Forelimb muscle (tissue), 1 donor: ENCODE results near the gene MYCBP2. TPM values are rescaled to one million over a fixed set of nuclear protein-coding genes. Genes with fewer than 3 reads are reported as not detected.
"Not testable (repeated sequence)": the region's sequence is repeated elsewhere in the genome, so short reads cannot be mapped to it uniquely, and the experiment has no call there.

ENCODE experiments used
- DNase-seq: peaks from one replicate; pipeline ENCODE4 v3.0.0-alpha.2; 2013; ENCODE audit warnings: low read depth
- polyA plus RNA-seq: library from polyadenylated mRNA; unstranded; fragments of 120-200 nt; gene quantifications from one replicate; pipeline ENCODE4 v1.2.1, GENCODE V29; 2013; ENCODE audit not compliant: insufficient read length

The MYCBP2 gene
- polyA plus RNA-seq, 1 donor = 52.7 TPM

DNA sequence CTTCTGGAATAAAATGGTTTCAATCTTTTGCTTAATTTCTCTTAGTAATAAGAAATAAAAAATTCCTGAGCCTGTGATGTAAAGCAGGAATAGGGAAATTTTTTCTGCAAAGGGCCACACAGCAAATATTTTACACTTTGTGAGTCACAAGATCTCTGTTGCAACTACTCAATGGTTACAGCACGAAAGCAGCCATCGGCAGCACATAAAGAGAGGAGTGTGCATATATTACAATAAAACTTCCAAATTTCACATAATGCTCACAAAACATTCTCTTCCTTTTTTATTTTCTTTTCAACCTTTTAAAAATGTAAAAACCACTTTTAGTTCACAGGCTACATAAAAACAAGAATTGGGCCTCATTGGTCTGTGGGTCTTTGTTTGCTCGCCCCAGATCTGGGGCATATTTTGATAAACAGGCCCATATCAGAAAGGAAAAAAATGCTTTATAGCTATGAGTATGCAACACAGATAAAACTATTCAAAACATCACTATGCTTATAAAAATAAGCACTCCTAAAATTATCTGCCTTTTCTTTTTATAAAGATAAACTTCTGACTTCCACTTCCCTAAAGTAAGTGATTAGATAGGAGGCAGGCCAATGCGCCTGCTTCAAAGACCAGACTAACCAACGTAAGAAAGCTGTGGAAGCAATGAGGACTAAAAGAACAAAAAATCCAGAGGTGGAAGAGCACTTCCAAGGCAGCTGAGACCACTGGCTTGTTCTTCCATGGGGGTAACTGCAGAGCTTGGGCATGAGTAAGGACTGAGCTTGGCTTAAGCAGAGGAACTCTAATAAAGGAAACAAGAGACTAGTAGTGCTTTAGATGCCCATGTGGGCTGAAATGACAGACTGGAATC is 26.5 kb downstream of the MYCBP2 start:
- DNase-seq = no peak

DNA sequence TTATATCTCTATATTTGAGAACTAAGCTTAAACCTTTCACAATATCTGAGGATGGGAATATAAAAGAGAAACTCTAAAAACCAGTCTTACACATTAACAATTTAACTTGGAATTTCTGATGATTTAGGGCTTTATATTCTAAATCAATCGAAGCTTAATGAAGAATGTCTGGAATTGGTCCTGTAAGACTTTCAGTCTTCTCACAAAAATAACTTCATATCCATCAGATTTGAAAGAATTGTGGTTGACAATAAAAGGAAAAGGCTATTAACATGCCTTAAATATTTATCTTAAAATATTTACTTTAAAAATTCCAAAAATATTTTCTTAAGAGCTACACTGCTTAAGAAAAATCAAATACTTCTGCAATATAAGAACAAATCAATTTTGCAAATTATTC is 27.3 kb downstream of the MYCBP2 start:
- DNase-seq = no peak

DNA sequence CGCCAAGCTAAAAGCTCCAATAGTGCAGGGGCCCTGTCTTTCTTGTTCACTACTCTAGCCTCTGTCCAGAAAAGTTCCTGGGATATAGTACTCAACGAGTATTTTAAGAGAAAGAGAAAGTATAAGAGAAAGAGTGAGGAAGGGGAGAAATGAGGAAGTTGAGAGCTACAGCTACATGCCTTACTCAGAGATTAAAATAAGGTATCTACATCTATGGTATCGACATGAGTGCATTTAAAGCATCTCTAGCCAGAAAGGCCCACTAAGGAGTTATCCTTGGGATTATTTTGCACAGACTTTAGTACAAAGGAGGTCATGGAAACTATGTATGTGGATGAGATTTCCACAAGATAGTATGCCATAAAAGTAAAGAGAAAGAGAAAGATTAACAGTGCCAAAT is 28.5 kb downstream of the MYCBP2 start:
- no peak for DNase-seq

DNA sequence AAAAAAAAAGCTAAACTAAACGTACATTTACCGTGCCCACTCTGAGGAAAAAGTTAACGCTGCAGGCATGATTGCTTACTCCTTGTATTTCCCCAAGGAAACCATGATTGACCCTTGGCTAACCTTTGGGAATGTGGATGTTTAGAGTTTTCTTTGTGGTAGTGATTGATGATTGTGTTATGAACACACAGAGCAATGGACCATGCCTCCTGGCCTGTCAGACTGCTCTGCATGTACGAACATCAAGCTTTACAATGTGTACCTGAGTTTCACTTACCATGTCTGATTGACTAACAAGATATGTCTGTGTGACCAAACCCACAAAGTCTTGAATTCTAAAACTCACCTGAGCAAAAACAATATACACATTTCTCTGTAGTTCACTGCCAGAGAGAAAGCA is 35.1 kb downstream of the MYCBP2 start:
- DNase-seq = no peak

DNA sequence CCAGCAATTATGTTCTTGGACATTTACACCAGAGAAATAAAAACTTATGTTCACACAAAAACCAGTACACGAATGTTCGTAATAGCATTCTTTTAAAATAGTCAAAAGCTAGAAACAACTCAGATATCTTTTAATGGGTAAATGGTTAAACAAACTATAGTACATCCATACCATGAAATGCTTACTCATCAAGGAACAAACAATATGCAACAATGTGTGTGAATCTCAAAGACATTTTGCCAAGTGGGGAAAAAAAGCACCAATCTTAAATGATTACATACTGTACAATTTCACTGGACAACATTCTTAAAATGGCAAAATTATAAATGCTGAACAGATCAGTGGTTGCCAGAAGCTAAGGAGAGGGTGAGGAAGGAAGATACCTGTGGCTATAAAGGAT is 36.6 kb downstream of the MYCBP2 start:
- no peak for DNase-seq

DNA sequence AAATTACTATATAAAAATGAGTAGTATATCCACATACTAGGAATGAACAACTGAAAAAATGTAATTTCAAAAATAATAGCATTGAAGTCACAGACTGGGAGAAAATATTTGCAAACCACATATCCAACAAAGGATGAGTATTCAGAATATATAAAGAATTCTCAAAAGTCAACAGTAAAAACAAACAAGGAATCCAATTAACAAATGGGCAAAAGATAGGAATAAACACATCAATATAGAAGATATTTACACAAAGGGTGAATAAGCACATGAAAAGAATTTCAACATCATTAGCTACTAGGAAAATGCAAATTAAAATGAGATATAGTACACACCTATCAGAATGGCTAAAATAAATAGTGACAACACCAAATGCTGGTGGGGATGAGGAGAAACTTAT is 37.0 kb downstream of the MYCBP2 start:
- no peak for DNase-seq

DNA sequence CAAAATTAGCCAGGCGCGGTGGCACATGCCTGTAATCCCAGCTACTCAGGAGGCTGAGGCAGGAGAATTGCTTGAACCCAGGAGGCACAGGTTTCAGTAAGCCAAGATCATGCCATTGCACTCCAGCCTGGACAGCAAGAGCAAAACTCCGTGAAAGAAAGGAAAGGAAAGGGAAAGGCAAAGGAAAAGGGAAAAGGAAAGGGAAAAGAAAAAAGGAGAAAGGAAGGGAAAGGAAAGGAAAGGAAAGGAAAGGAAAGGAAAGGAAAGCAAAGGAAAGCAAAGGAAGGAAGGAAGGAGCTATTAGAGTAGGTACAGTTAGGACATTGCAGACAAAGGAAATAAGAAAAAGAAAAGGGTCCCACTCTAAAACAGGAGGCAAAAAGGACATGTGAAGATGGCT is 41.3 kb downstream of the MYCBP2 start:
- not testable (repeated sequence) for DNase-seq

DNA sequence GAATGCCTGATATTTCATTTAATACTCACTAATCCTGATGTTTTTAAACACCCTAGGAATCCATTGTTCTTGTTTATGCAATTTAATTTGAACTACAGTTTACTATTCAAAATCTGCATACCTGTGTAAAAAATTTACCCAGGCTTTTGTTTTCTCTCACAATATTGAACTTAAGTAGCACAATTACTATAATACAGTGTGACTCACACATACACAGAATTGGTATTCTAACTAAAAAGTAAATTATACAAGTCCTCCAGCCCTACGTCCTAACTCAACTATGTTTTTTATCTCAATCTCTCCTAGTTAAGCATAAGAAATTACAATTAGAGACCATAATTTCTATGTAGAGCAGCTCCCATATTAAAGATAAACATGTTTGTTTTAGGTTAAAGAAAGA is 41.8 kb downstream of the MYCBP2 start:
- no peak for DNase-seq

DNA sequence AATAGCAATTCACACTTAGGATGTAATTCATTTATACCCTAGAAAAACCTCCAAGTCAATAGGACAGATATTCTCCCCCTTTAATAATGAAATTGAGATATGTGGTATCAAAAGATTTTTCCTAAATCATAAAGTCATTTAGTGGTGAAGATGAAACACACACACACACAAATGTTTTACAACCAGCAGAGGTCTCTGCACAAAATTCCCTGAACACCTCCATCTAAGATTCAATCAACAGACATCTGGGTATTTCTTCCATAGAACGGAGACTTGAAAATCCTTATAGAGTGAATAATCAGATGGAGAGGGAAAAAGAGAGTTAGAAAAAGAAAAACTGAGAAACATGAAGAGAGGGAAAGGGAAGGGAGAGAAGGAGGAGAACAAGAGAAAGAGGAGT is 52.8 kb downstream of the MYCBP2 start:
- no peak for DNase-seq

DNA sequence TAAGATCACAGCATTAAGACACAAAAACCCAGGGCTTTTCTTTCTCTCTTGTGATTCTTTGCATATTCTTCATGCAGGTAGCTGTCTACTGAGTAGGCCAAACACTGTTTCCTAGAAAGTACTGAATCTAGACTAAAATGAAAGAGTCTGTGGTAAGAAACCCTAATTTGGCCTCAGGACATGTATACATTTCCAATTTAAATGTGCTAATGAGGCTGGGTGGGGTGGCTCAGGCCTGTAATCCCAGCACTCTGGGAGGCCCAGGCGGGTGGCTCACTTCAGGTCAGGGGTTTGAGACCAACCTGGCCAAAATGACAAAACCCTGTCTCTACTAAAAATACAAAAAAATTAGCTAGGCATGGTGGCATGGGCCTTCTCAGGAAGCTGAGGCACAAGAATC is 57.8 kb downstream of the MYCBP2 start:
- DNase-seq = no peak

DNA sequence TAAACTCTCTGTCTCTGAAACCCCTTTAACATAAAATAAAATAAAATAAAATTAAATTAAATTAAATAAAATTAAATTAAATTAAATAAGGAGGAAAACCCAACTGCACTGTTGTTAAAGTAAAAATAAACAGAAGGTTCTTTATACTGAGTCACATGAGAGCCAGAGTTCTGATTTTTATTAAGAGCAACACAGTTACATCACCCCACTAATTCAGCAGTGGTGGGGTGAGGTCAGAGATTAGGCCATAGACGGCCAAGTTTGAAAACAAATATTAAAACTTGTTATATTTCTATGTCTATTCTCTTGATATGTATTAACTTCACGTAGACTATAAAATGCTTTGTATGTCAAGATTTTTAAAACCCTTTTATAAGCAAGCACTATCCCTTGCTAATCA is 59.5 kb downstream of the MYCBP2 start:
- DNase-seq = no peak

DNA sequence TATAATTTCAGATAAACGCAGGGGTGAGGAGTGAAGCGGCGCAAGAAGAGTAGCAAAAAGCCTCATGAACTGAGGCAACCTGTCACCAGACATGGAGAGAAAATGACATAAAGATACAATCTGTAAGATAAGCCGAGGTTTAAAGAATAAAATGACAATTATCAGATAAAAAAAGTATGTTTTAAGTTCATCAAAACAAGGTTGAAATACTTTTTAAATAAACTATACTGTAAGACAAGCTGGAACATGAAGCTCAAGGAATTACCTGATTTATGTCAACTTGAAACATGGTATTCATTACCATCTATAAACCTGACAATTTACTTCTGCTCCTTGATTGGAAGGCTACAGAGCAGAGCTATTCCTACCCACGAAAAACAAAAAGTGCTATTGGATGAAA is 61.6 kb downstream of the MYCBP2 start:
- no peak for DNase-seq

DNA sequence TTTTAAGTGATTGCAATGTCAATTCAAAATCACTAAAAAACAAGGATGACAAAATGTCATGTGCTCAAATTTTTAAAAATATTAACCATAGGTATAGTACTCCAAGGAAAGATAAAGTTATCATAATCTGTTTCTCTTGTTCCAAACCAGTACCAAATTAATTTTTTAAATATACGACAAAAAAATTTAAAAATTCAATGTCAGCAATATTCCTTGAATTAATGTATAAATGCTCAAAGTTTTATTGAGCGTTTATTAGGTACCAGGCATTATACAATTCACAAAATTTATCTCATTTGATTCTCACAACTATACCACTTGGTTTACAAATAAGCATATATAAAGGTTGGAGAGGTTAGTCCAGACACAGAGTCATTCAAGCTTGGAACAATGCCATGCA is 64.7 kb downstream of the MYCBP2 start:
- DNase-seq = no peak

DNA sequence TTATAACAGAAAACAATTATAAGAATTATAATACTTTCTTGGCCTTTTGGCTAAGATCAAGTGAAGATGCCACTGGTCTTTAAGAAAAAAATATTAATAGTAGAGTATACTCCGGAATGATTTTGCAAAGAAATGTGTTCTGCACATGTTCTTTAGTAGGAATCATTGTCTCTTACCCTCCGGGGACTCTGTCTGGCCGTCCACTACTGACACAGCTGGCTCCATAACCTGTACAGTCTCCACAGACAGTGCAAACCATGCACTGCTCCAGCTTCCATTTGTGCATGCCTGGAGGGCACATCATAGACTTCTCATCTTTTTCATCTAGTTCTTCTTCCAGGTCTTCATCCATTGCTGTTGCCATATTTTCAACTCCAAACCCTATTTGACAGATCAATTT is 75.9 kb downstream of the MYCBP2 start:
- DNase-seq = no peak

DNA sequence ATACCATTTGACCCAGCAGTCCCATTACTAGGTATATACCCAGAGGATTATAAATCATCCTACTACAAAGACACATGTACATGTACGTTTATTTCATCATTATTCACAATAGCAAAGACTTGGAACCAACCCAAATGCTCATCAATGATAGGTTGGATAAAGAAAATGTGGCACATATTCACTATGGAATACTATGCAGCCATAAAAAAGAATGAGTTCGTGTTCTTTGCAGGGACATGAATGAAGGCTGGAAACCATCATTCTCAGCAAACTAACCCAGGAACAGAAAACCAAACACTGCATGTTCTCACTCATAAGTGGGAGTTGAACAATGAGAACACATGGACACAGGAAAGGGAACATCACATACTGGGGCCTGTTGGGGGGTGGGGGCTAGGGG is 81.7 kb downstream of the MYCBP2 start:
- DNase-seq = not testable (repeated sequence)

DNA sequence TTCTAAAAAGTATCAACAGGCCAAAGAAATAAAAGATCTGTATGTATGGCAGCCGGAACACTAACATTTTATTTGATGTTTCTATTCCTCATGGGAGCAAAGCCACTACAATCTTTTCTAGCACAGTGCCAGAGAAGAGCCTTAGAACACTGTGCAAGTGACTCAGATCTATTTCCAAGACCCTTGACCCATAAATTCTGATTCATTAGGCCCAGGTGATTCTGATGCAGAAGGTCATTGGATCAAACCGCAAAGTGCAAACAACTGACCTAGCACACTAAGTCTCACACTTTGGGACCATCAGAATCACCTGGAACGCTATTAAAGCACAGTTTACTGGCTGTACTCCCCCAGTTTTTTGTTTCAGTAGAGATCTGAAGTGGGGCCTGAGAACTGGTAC is 87.6 kb downstream of the MYCBP2 start:
- no peak for DNase-seq

DNA sequence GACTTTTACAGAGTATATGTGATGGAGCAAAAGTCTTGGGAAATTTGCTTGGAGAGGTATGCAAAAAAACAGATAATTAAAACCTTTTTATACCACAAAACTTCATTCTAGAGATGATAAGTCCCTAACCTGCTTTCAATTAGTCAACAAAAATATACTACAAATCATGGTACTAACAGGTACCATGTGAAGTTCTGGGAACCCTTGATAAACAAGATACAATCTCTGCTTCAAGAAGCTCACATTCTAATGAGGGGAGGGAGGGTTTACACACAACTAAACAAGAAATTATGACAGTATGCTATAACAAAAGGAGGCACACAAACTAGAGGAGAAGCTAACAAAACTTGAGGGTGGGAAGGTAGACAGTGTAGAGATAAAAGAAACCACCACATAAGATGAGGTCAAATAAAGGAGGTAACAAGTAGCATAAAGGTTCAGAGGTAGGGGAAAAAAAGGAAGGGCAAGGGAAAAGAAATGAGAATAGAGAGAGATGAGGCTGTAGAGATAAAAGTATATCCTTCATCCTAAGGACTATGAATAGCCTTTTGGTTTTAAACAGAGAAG is 91.4 kb downstream of the MYCBP2 start:
- no peak for DNase-seq

DNA sequence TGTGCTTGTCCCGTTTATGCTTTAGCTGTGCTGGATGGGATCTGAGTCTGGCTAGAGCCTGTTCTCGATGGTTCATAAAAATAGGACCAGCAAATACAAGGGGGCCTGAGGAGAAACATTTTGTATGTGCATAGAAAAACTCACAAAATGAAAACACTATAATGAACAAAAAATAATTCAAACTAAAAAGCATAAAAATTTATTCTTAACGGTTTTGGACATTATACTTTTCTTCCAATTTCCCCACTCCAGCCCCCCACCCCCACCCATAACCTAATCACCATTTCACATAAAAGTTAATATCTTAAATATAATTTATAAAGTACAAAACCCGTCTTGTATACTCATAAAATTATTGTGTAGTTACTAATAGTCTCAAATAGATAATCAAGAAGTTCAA is 93.7 kb downstream of the MYCBP2 start:
- DNase-seq = no peak

DNA sequence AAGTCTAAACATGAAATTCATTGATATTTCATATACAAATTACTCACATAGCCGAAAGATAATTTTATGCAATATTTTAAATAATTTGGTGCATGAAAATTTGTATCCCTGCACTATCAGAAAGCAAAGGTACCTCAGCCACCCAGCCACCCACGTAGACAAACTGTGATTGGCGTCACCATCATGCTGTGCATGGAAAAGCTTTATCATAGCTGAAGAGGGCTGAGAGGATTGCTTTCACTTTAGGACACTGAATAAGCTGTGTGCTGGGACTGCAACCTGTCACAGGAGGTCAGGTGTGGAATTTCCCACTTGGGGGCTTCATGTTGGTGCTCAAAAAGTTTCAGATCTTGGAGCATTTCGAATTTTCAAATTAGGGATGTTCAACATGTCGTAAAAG is 96.3 kb downstream of the MYCBP2 start:
- DNase-seq = no peak

DNA sequence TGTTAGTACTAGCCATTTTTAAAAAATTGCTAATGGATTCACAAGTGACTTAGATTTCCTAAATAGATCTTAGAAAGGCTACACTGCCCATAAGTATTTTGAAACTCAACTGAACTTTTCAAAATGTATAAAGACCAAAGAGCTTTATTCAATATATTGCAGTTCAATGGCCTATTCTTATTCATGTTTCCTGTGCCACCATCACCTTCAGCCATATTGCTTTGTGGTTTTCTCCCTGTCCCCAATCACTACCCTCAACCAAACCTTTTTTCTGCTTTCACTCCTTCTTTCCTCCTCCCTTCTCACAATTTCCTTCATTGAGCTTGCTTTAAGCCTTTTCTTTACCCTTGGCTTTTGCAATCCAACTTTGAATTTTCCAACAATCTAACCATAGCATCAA is 100.9 kb downstream of the MYCBP2 start:
- DNase-seq = no peak

DNA sequence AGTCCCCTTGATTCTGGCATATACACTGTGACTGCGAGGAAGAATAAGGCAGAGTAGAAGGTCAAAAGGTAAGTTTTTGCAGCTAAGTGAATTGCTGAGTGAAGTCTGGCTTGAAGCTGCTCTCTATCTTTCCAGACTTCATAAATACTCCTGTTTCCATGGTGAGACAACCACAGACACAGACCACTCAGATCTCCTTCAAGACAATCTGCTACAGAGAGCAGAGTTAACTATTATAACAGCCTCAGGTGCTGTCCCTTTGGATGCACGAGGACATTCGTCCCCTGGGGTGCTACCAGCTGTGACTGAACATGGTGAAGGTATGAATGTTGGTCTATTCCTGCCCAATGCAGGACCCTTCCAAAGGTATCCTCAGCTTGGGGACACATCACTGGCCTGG is 104.0 kb downstream of the MYCBP2 start:
- DNase-seq = no peak

DNA sequence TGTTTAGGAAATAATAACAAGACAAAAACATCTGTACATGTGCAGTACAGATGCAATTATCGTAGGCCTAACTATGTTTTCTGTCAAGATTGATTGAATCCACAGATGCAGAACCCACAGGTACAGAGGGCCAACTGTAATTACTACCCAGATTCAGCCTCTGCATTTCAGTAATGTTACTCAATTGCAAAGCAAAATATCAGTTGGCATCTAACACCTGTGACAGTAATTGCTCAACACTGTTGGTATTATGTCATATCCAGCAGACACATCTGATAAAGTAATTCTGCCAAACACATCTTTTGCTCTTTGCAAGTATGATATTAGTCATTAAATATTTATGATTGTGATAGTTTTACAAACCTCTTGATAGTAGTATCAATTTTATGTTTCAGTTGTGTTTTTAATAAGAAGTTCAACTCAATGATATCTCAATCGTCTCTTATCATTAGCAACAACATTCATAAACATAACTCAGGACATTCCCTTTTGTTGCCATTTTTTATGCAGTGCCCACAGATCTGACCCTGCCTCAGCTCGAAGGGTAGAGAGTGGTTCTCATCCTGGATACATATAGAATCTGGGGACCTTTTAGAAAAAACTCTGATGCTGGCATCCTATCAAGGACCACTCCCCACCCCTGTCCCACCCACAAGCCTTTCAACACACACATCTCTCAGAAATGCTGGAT is 104.7 kb downstream of the MYCBP2 start:
- DNase-seq = no peak

DNA sequence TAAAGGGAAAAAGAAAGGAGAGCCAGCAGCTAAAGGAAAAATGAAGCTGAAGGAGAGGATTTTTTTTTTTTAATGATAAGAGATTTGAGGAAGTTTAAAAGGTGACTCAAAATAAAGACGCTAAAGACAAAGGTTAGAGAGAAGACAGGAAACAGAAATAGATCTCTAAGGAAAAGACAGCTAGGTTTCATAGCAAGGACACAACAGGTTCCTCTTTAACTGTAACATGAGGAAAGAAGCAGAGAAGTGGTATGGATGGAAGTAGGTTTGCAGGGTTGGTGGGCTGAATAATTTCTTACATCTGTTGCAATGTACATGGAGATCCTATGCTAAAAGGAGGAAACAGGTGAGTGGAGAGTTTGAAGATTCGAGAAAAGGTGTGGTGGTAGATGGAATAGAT is 107.5 kb downstream of the MYCBP2 start:
- DNase-seq = no peak
